AG04449 (cell line): ENCODE measurements around the gene CCSER2.

ENCODE experiments used
- CTCF ChIA-PET: fragments of 350-600 bp; formaldehyde crosslinking; extraction: SDS; loops from one replicate; lab custom pipeline; 2021; ENCODE audit warnings: antibody characterized with exemption; lab: Yijun Ruan, JAX
- POLR2A ChIA-PET: fragments of 400-600, 350-600 bp; formaldehyde crosslinking; extraction: SDS; loops from one replicate; lab custom pipeline; 2020; ENCODE audit warnings: antibody characterized with exemption, inconsistent platforms; lab: Yijun Ruan, JAX
- DNase-seq: peaks from one replicate; pipeline ENCODE4 v3.0.0-alpha.2; 2010; ENCODE audit warnings: low read depth, low spot score
- H3K4me3 ChIP-seq: 2 replicates; pipeline ENCODE4 v1.5.1; 2011; ENCODE audit warnings: low read depth, mild to moderate bottlenecking, control low read depth, low read length
- TF ChIP-seq, protein P1 (sequence below): IDR thresholded peaks from one replicate; pipeline ENCODE4 v1.5.1; 2011; ENCODE audit warnings: mild to moderate bottlenecking, moderate library complexity, low read length, control low read depth, inconsistent platforms; ENCODE audit not compliant: insufficient read depth; ENCODE audit errors: missing control alignments

CCSER2 gene

DNA sequence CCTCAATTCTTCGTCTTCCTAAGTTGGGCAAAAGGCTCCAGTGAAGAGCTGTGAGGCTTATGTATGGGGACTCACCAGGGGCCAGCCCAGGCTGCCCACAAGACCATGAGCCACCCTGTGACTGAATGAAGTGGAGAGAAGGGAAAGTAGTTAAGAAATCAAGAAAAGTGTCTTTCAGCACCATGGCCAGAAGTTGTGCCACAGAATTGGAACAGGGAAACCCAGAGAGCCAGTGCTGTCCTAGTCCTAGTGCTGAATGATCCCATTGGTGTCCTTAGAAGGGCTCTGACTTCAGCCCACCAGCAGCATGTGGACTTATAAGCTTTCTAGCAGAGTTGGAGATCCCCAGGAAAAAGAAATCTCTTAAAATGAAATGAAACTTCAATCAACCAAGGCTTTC lies 37.0 kb upstream of the CCSER2 start:
- CTCF ChIA-PET = interaction anchor here (1.1 kb wide), 1 partner anchor 246 kb away, joined by 3 read pairs; no protein-coding TSS in a partner anchor
- POLR2A ChIA-PET = no interaction called here
- no peak overlapping the region for H3K4me3 ChIP-seq
- TF ChIP-seq, protein P1, sequence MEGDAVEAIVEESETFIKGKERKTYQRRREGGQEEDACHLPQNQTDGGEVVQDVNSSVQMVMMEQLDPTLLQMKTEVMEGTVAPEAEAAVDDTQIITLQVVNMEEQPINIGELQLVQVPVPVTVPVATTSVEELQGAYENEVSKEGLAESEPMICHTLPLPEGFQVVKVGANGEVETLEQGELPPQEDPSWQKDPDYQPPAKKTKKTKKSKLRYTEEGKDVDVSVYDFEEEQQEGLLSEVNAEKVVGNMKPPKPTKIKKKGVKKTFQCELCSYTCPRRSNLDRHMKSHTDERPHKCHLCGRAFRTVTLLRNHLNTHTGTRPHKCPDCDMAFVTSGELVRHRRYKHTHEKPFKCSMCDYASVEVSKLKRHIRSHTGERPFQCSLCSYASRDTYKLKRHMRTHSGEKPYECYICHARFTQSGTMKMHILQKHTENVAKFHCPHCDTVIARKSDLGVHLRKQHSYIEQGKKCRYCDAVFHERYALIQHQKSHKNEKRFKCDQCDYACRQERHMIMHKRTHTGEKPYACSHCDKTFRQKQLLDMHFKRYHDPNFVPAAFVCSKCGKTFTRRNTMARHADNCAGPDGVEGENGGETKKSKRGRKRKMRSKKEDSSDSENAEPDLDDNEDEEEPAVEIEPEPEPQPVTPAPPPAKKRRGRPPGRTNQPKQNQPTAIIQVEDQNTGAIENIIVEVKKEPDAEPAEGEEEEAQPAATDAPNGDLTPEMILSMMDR = no peak
- DNase-seq = no peak

DNA sequence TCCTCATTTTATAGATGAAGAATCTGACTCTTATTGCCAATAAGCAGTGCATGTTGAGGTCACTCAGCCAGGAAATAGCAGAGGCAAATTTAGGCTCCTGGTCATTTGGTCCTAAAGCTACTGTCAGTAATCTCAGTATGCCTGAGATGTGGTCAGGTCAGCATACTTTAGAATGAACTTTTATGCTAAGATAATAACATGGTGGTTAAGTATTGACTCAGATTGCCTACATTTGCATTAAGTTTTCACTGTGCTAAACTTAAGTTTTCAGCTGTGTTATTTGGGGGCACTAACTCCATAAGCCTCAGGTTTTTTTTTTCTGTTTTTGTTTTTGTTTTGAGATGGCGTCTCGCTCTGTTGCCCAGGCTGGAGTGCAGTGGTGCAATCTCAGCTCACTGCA lies 35.9 kb upstream of the CCSER2 start:
- TF ChIP-seq, protein P1 = no peak
- DNase-seq = no peak
- POLR2A ChIA-PET = no interaction called here
- CTCF ChIA-PET = interaction anchor here (1.0 to 2.0 kb wide), 2 partner anchors 33 to 245 kb away, joined by 3 to 5 read pairs; no protein-coding TSS in a partner anchor
- no peak overlapping the region for H3K4me3 ChIP-seq

DNA sequence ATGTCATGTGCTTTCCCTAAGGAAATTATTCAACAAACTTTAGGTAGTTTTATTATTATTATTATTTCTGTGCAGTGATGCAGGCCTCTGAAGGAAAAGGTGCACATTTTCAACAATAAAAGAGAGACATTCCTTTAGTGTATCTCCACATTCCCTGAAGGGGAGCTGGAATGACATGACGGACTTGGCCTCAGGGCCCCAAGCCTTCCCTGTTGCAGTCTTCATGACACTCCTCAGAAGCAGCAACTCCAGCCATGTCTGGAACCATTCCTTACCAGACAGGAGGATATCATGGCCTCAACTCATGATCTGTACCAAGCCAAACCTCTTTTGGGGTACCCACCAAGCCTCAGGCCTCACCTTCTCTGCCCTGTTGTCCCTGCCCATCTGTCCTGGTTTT lies 35.2 kb upstream of the CCSER2 start:
- H3K4me3 ChIP-seq = no peak overlapping the region
- POLR2A ChIA-PET = no interaction called here
- DNase-seq = no peak
- CTCF ChIA-PET = interaction anchor here (0.6 to 2.0 kb wide), 4 partner anchors 26 to 244 kb away, joined by 3 to 5 read pairs (median 3); no protein-coding TSS in a partner anchor
- TF ChIP-seq, protein P1 = no peak

DNA sequence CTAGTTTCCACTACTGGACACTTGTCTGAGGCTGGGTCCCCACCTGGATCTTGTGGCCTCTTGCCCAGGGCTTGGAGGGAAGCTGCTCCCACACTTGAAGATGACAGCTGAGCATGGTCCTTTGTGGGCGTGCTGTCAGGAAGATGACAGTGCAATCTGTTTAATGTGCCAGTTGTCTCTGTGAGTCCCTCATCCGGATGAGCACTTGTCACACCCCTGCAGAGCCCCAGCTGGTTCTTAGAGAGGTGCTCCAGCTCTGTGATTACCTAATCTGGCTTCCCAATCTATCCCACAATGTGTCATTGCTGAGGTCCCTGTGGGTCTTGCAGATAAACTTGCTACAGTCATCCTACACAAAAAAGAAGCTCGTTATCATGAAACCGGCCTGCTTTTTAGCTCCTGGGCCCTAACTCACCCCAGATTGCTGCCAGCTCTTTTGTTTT lies 34.8 kb upstream of the CCSER2 start:
- TF ChIP-seq, protein P1 = no peak
- H3K4me3 ChIP-seq = no peak overlapping the region
- ChIA-PET CTCF (interaction anchor here (0.6 to 2.0 kb wide), 4 partner anchors 26 to 244 kb away, joined by 3 to 5 read pairs (median 3); no protein-coding TSS in a partner anchor), POLR2A (no interaction called here)
- no peak for DNase-seq

DNA sequence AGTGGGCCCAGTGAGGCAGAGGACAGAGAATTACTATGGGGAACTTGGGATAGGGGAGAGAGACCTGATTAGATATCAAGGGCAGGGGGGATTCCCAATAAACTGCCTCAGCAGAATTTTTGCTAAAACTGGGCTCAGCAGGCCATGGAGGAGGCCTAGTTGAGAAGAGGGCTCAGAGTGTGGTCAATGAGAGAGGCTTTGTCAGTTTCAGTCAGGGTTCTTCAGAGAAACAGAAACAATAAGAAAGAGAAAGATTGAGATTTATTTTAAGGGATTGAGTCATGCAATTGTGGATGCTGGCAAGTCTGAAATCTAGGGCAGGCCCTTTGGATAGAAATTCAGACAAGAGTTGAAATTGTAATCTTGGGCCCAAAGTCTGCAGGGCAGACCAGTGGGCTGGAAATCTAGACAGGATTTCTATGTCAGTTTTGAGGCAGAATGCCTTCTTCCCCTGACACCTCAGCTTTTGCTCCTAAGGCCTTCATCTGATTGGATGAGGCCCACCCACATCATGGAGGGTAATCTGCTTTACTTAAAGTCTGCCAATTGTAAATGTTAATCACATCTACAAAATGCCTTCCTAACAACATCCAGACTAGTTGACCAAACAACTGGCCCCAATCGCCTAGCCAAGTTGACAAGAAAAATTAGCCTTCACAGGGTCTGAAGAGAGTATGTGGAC lies 33.5 kb upstream of the CCSER2 start:
- TF ChIP-seq, protein P1 = no peak
- H3K4me3 ChIP-seq = no peak overlapping the region
- POLR2A ChIA-PET = no interaction called here
- CTCF ChIA-PET = interaction anchor here (1.0 kb wide), 1 partner anchor 27 kb away, joined by 3 read pairs; no protein-coding TSS in a partner anchor
- DNase-seq = no peak
